ENCODE measurements around the gene IRF4. TPM values are rescaled to one million over a fixed set of nuclear protein-coding genes. Genes with fewer than 3 reads are reported as not detected.
A peak's percentile ranks its signal among the peaks of the same experiment; 100 is the strongest.

The IRF4 gene
- total and polyA plus RNA-seq, 10 donors, result 8.7 to 91.3 (median 46.3) TPM

DNA sequence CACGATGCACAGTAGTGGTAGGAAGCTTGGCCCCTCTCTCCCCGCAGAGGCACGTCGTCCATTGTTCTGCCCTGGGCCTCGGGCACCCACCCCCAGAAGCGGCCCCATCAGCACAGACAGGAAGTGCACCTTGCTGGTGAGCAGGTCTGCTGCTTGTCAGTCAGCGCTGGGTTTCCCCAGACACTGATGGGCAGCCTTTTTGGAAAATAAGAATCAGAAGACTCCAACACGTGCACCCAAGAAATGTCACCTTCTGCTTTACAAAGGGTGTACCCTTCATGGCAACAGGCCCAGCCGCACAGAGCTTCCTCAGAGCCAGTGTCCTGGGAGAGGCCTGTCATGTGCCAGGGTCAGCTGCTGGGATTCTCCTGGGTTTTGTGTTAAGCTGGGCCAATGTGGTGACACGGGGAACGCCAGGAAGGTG is 34.7 kb upstream of the IRF4 start:
- TF ChIP-seq POLR2A (IDR thresholded peaks at IDR 0.05), result no peak
- TF ChIP-seq, protein P1, sequence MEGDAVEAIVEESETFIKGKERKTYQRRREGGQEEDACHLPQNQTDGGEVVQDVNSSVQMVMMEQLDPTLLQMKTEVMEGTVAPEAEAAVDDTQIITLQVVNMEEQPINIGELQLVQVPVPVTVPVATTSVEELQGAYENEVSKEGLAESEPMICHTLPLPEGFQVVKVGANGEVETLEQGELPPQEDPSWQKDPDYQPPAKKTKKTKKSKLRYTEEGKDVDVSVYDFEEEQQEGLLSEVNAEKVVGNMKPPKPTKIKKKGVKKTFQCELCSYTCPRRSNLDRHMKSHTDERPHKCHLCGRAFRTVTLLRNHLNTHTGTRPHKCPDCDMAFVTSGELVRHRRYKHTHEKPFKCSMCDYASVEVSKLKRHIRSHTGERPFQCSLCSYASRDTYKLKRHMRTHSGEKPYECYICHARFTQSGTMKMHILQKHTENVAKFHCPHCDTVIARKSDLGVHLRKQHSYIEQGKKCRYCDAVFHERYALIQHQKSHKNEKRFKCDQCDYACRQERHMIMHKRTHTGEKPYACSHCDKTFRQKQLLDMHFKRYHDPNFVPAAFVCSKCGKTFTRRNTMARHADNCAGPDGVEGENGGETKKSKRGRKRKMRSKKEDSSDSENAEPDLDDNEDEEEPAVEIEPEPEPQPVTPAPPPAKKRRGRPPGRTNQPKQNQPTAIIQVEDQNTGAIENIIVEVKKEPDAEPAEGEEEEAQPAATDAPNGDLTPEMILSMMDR (IDR thresholded peaks at IDR 0.05 in 8 of 11, conservative IDR thresholded peaks at IDR 0.05 in 3 of 11), result no peak
- TF ChIP-seq POLR2AphosphoS5 (IDR thresholded peaks at IDR 0.05), result peak in 1 of 3 donors; percentile 61
- Histone ChIP-seq H3K9me3 (no peaks in the 10 kb centered on the region), H3K4me3 (no peak overlapping the region), H3K27me3 (replicated peaks in 1 of 7) (no peaks in the 10 kb centered on the region), H3K27ac (peak overlapping the region in 4 of 8 donors; percentile 4 to 64 (median 10)), H3K4me1 (peaks cover 0 to 49% (median 32%) of the 10 kb centered on the region in 6 donors), H3K36me3 (peaks cover 0 to 13% (median 0%) of the 10 kb centered on the region in 6 donors)
- peak; percentile 87 for DNase-seq
- intact Hi-C loops (cut with DNase I; ENCODE audit: low total_unique reads), result no loop called here
- 66 to 77% (median 74%) methylated on average over 11 of the region's 11 CpGs for WGBS, 5 donors

DNA sequence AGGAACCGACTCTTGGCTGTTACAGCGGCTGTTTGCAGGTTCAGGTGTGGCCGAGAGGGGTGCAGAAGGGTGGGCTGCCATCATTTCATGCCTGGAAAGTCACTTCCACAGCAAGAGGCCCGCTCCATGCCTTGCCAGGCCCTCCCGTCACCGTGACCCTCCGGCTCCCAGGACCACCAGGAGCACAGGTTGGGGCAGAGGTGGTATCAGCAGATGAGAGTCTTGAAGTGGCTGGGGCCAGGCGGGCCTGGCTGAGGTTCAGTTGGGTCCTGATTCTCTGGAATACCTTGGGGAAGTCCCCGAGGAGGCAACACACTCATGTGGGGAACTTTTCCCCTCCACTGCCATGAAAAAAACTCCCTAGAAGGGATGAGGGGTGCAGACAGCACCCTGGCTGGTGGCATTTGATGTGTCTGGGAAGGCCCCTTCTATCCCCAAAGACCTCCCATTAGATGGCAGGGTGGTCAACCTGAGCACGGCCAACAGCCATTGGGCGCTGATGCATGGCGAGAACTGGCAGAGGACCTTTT is 34.2 kb upstream of the IRF4 start:
- H3K27ac ChIP-seq, result peak overlapping the region in 4 of 8 donors; percentile 4 to 64 (median 10)
- H3K4me1 ChIP-seq, result peaks cover 0 to 49% (median 32%) of the 10 kb centered on the region in 6 donors
- TF ChIP-seq POLR2AphosphoS5 (IDR thresholded peaks at IDR 0.05) (no peak), POLR2A (IDR thresholded peaks at IDR 0.05) (no peak)
- TF ChIP-seq, protein P1 (IDR thresholded peaks at IDR 0.05 in 8 of 11, conservative IDR thresholded peaks at IDR 0.05 in 3 of 11), result no peak
- no peak overlapping the region for H3K4me3 ChIP-seq
- intact Hi-C loops (cut with DNase I; ENCODE audit: low total_unique reads), result no loop called here
- H3K9me3 ChIP-seq, result peaks cover 0 to under 1% (median 0%) of the 10 kb centered on the region in 8 donors
- no peaks in the 10 kb centered on the region for H3K27me3 ChIP-seq (replicated peaks in 1 of 7)
- peak; percentile 79 for DNase-seq
- WGBS, 5 donors, result 82 to 87% (median 85%) methylated on average over 12 of the region's 12 CpGs
- peaks cover 0 to 8% (median 0%) of the 10 kb centered on the region in 6 donors for H3K36me3 ChIP-seq

DNA sequence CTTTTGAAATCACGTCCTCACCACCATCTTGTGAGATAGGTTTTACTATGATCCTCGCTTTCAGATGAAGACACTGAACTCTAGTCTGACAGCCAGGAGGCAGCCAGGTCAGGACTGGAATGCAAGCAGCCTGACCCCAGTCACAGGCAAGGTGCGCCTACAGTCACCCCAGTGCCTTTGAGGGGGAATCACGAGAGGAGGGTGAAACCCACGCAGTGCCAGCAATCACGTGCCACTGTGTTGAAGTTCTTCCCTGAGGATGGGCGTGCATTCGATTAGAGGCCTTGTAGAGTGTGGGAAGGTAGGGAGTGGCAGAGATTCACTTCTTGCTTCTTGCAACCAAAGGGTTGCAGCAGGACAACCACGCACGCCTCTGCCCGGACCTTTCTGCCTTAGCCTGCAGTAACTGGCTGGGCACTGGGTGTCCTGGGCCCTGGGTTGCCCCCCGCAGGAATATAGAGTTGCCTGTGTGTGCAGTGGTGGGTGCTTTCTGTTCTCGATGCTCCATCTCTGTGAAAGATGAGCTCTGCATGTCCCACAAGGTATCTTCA is 33.7 kb upstream of the IRF4 start:
- TF ChIP-seq POLR2A (IDR thresholded peaks at IDR 0.05) (no peak), POLR2AphosphoS5 (IDR thresholded peaks at IDR 0.05) (no peak)
- TF ChIP-seq, protein P1 (IDR thresholded peaks at IDR 0.05 in 8 of 11, conservative IDR thresholded peaks at IDR 0.05 in 3 of 11), result no peak
- peaks cover 0 to 3% (median 0%) of the 10 kb centered on the region in 6 donors for H3K36me3 ChIP-seq
- intact Hi-C loops (cut with DNase I; ENCODE audit: low total_unique reads), result no loop called here
- WGBS, 5 donors, result 81 to 88% (median 83%) methylated on average over 13 of the region's 13 CpGs
- H3K27me3 ChIP-seq (replicated peaks in 1 of 7), result no peaks in the 10 kb centered on the region
- peaks cover 0 to 49% (median 32%) of the 10 kb centered on the region in 6 donors for H3K4me1 ChIP-seq
- DNase-seq, result peak; percentile 79
- H3K27ac ChIP-seq, result peak overlapping the region in 1 of 8 donors; percentile 64
- H3K9me3 ChIP-seq, result peaks cover 0 to 6% (median 1%) of the 10 kb centered on the region in 8 donors
- H3K4me3 ChIP-seq, result no peak overlapping the region

DNA sequence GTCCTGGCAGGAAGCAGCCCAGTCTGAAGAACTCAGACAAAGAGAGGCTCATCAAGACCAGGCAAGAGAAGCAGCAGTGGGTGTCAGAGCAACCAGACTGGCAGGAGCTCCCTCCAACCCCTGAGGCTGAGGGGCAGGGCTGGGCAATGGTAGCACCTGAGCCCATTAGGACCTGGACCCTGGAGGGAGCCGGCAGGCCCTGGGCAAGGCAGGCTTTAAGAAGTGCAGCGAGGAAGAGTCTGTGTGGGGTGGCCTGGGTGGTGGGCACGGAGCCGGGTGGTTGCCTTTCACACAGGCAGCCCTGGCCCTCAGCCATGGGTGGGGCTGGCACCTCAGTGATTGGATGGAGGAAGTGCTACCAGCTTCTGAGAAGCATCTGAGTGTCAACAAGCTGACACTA is 33.1 kb upstream of the IRF4 start:
- no peaks in the 10 kb centered on the region for H3K27me3 ChIP-seq (replicated peaks in 1 of 7)
- TF ChIP-seq POLR2A (IDR thresholded peaks at IDR 0.05) (no peak), POLR2AphosphoS5 (IDR thresholded peaks at IDR 0.05) (peak in 1 of 3 donors; percentile 55)
- H3K9me3 ChIP-seq, result peaks cover 0 to 11% (median 6%) of the 10 kb centered on the region in 8 donors
- peak; percentile 90 for DNase-seq
- peak overlapping the region in 1 of 8 donors; percentile 20 for H3K27ac ChIP-seq
- WGBS, 5 donors, result 58 to 81% (median 67%) methylated on average over 4 of the region's 4 CpGs
- no peaks in the 10 kb centered on the region for H3K36me3 ChIP-seq
- intact Hi-C loops (cut with DNase I; ENCODE audit: low total_unique reads), result no loop called here
- no peak overlapping the region for H3K4me3 ChIP-seq
- peaks cover 0 to 49% (median 32%) of the 10 kb centered on the region in 6 donors for H3K4me1 ChIP-seq
